Stromal cell of bone marrow (primary cell): ENCODE results near the gene IGFBP4.

Source experiments
- DNase-seq: peaks from one replicate; pipeline ENCODE4 v3.0.0-alpha.2; 2012; ENCODE audit warnings: low read depth

The IGFBP4 gene

DNA sequence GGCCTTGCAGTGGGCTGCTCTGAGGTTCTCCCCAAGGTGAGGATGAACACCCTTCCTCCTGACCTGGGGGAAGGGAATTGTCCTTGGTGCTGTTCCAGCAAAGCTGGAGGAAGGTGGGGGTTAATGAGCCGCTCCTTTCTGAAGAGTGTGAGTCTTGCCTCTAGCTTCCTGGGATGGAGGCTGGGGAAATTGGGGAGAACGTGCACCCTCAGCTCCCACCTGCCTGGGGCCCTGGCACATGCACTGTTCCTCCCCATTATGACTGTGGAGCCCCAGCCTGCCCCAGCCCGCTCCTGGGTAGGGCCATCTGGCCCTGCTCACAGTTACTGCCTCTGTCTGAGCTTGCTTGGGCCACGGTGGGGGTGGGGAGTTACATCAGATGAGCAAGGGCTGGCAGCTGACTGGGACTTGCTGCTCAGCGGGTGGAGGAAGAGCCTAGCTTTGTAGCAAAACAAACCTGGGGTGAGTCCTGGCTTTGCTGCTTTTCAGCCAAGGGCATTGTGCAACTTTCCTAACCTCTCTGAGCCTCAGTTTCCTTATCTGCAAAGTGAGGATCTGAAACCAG lies 47.1 kb downstream of the IGFBP4 start:
- DNase-seq: peak; percentile 64

DNA sequence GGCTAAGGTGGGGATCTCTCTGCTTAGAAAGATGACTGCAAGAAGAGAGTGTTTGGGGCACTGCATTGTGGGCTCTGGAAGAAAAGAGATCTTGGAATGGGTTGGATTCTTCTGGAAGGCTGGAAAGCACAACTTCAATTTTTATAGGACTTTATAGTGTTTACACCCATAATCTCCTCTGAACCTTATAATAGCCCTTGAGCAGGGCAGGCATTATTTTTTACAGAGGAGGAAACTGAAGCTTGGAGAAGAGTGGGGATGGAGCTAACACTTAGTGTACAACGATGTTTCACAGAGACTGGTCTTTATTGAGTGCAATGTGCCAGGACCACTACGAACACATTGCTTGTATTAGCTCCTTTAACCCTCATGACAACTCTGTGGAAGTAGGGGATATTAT lies 47.7 kb downstream of the IGFBP4 start:
- DNase-seq: no peak

DNA sequence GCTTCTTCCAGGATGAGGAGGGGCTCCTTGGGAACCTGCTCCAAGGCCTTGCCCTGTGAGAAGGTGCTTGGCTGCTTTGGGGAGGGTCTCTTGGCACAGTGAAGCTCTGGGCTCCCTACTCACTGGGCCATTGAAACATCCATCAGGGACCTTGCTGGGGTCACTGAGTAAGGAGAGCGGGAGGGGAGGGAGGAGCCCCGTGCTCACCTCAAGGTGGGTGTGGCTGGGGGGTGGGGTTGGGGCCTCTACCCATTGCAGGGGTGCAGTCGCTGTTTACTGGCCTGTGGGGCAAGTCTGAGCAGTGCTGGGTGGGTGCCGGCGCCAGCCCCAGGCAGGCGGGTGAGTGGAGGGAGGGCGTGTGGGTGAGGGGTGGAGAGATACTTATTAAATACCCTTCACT lies 48.2 kb downstream of the IGFBP4 start:
- no peak for DNase-seq

DNA sequence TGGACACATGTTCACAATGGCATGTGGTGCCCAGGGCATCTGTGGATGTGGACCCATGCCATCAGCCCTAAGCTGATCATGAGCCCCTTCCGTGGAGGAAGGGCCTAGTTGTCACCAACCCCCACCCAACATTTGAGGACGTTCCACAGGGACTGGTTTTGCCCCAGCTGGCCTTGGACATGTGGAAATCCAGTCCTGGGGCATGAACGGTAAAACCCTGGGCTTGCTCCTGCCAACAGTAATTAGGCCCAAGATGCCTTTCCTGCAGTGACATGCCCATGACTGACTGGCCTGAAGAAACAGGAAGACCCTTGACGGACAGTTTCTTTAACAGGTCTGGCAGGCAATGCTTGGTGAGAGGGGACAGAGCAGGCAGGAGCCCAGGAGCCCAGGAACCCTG lies 50.4 kb downstream of the IGFBP4 start:
- no peak for DNase-seq

DNA sequence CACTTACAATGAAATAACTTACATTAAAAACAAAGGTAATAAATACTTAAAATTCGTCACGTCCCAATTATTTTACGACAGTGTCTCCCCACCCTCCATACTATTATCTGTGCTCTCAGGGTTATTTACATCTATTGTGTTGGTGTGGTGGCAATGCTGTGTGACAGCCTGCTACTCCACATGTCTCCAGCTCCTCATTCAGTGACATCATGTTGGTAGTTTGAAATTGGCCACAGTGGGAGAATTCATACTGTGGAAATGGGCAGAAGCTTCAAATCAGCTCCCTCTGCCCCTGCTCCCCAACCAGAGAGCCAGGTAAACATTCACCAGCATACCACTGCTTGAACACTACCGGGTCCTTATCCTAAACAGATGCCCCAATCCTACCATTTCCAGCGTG lies 51.9 kb downstream of the IGFBP4 start:
- no peak for DNase-seq

DNA sequence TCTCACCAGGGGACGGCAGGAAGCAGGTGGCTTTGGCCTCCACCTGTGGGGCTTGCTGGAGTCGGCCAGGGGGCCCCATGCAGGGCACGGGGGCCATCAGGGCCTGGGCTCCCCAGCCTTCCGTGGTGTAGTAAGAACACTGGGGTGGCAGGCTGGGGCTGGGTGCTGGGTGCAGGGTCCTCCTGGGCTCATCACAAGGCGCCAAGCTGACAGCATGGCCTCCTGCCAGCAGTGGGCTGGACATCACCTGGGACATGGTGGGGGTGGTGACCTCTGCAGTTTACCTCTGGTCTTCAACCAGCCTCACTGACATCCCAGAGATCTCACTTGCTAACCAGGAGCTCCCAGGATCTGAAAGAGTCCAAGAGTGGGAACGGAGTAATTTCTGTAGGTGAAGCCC lies 52.9 kb downstream of the IGFBP4 start:
- no peak for DNase-seq

DNA sequence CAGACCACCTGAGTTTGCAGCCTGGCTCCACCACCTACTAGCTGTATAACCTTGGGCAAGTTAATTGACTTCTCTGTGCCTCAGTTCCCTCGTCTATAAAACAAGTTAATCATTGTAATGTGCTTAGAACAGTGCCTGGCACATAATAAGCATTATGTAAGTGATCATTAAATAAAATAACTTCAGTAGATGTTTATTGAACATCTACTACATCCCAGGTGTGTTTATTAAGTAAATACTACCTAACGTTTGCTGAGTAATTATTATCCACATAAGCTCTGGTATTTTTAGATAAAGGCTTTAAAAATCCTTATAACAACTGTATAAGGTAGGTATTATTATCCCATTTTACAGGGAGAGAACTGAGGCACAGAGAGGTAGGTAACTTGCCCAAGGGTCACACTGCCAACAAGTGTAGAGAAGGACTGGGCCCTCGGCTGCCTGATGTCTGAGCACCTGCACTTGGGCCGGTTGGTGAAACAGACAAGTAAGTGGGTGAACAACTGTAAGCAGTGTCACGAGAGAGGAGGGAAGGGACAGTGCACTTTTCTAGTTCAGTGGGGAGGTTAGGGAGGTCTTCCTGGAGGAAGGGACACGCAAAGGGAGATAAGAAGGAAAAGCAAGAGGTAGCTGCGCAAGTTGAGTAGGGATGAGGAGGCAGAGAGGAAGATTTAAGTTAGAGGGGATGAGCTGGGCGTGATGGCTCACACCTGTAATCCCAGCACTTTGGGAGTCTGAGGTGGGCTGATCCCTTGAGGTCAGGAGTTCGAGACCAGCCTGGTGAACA lies 53.6 kb downstream of the IGFBP4 start:
- no peak for DNase-seq

DNA sequence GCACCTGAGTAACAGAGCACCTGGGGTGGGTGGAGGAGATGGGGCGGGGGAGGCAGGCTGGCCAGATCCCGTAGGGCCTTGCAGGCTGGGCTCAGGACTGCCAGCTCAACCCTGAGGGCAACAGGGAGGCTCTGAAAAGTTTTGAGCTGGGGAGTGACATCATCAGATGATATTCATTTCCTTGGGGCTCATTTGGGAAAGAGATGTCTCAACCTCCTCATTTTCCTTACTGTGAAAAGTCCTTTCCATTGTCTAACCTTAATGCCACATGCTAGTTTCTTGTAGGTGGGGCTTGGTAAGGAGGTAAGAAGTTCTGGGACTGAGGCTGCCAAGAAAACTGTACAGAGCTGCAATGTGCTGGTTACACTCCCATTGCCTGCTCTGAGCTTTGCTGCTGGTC lies 54.4 kb downstream of the IGFBP4 start:
- DNase-seq: peak; percentile 69

DNA sequence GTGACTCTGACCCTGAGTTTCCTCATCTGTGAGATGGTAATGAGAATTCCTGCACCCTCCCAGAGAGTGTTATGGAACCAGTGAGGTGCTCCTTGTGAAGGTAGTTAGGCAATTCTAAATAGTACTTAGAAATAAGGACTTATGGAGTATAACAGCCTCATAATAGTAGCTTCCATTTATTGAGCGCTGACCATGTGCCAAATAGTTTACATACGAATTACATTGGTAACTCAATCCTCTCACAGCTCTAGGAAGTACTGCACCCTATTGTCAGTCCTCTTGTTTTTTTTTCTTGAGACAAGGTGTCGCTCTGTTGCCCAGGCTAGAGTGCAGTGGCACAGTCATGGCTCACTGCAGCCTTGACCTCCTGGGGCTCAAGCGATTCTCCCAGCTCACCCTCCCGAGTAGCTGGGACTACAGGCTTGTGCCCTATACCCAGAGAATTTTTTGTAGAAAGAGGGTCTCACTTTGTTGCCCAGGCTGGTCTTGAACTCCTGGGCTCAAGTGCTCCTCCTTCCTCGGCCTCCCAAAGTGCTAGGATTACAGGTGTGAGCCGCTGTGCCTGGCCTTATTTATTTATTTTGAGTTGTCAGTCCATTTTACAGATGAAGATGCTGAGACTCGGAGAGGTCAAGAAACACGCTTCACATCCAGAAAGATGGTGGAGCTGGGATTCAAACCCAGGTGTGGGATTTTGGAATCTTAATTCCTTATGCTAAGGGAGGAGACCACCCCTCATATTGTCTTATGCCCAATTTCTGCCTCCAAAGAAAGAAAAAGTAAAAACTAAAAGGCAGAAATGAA lies 55.2 kb downstream of the IGFBP4 start:
- DNase-seq: no peak

DNA sequence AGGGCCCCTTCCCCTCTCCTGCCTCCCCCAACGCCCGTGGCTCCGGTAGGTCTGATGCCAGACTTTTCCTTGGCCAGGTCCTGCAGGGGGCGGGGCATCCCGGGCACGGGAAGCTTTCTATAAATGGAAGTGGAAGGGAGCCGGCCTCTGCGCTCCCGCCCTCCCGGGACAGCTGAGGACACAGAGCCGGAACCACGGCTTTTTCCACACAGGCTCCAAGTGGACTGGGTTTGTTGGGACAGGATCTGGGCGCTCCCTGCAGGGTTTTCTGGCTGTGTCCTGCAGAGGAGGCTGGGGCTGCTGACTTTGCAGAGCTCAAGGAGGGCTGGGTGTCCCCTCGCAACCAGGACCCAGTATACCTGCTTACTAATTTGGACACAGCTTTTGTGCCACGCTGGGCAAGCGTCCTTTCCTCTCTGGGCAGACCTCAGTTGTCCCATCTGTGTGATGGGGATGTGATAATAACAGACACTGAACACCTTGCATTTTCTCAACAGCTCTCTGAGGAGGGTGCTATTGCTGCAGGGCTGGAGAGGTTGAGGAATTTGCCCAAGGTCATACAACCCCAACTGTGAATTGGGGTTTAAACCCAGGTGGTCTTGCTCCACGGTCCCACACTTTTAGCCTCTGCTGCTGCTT lies 56.4 kb downstream of the IGFBP4 start:
- peak; percentile 72 for DNase-seq

DNA sequence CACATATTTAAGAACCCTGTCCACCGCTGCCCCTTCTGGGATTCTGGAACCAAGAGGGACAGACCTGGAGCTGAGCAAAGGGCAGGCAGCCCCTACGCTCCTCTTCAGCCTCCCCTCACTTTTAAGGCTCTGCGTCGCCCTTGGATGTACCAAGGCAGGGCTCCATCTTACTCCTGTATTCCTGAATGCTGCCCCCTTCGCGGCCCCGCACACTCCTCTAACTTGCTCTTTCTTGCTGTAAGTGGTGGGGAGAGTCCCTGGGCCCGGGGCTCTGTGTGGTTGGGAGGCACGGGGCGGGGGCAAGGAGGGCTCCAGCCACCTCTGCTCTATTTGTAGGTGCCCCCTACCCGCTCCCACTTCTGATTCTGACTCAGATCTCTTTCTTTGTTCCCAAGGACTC lies 56.9 kb downstream of the IGFBP4 start:
- DNase-seq: no peak

DNA sequence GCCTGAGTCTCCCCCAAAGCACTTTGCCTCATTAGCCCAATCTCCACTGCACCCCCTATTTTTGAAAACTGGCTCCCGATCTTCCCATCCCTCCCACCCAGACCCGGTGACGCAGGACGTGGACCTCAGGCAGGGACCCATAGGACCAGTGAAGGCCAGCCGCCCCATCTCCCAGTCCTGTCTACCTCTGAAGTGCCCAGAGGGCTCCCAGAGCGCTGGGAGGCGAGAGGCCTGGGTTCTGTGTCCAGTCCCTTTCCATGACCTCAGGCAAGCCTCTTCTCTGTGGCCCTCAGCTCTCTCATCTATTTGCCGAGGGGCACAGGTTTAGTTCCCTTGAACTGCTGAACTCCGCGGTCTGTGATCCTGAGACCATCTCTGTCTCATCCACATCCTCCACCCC lies 57.5 kb downstream of the IGFBP4 start:
- no peak for DNase-seq

DNA sequence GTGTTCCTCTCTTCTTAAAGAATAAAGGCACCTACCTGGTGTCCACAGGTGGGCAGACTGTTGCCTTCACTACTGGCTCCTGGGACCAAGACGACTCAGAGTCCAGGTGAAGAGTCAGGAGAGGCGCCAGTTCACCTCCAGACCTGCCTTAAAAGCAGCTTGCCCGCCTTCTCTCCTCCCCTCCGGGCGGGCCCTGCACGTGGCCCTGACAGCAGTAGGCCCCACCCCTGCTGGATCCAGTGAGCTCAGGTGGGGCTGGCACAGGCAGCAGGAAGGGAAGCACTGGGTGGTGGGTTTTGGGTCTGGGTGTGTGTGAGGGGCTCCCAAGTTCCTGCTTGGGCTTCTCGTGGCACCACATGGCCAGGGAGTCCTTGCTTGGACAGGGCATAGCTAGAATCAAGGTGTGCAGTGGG lies 58.3 kb downstream of the IGFBP4 start, which contains the start of gene TNS4:
Gene TNS4, minus strand, starts transcription at position 125 of the 413 bp plus-strand sequence. CDS start 5,198 bp downstream, outside the sequence.
- no peak for DNase-seq

DNA sequence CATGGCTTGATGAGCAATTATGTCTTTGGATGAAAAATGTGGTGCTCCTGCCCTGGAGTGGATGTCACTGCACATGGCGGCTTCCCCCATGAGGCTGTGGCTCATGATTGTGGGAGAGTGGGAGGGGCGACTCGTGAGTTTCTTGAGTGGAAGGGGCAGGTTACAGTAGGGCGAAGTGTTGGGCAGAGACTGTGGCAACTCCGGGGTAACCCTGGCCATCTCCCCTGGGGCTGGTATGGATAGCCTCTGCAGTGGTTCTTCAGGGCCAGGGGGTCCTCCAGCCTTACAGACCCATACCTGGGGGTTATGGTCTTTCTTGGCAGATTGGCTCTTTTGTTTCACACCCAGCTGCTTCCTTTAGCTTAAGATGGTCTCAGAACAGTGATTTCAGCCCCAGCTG lies 59.5 kb downstream of the IGFBP4 start:
- no peak for DNase-seq

DNA sequence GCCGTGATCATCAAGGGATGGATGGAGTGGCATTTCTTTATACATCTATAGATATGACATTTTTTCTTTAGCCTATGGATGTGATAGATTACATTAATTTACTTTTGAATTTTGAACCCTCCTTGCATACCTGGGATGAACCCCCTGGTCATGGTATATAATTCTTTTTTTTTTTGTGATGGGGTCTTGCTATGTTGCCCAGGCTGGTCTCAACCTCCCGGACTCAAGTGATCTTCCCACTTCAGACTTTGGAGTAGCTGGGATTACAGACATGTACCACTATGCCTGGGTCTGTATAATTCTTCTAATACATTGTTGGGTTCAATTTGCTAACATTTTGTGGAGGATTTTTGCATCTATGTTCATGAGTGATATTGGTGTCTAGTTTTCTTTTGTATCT lies 59.9 kb downstream of the IGFBP4 start:
- DNase-seq: no peak

DNA sequence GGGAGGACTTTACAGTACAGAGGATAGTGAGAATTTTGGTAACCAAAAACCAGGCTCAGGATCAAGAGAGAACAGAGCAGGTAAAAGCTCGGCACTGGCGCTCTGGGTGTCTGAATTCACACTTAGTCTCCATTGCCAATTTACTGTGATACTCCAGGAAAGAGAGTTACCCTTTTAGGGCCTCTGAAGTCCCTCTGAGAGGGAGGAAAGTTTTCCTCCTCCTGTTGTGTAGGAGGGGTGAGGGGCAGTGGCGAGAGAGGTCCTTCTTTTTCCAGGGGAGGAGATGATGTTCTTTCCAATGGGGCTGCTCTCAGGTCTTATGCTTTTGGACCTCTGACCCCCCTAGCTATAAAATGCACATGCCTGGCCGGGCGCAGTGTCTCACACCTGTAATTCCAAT lies 63.5 kb downstream of the IGFBP4 start:
- no peak for DNase-seq
